HL-60/S4 (cell line): Measurements from ENCODE around the gene SLCO3A1.
"Not testable (repeated sequence)": the region's sequence is repeated elsewhere in the genome, so short reads cannot be mapped to it uniquely, and the experiment has no call there.

Experiments
- in situ Hi-C: fragments of 300-500 bp; cut with MboI; formaldehyde crosslinking; loops from 2 replicates; pipeline ENCODE4 v1.14.3; 2022; ENCODE audit warnings: low sequenced_read_pairs

The SLCO3A1 gene

GRCh38 chr15:91961357-91961756 lies 107.8 kb downstream of the SLCO3A1 start:
- in situ Hi-C loops, result no loop called here

- in situ Hi-C loops, result not testable (repeated sequence)
These were observed 110.2 kb downstream of the SLCO3A1 start for GRCh38 chr15:91963747-91964146.

- in situ Hi-C loops, result no loop called here
These were observed 112.1 kb downstream of the SLCO3A1 start for GRCh38 chr15:91965501-91966193.

DNA sequence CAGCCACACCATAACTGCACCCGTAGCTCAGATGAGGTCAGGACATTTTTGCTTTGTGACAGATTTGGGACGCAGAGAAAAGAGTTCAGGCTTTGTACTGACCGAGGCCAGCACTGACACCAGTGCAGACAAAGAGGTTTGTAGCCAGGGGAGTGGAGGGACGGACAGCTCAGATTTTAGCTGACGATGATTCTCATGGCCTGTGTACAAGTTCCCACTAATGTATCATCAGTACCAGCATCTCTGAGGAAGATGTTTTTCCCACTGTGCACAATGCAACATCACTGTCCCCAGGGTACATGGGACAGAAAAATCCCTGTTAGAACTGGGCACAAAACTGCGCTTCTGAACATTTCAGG lies 112.7 kb downstream of the SLCO3A1 start:
- in situ Hi-C loops, result no loop called here

- in situ Hi-C loops, result no loop called here
These were observed 114.6 kb downstream of the SLCO3A1 start for GRCh38 chr15:91967935-91968606.

DNA sequence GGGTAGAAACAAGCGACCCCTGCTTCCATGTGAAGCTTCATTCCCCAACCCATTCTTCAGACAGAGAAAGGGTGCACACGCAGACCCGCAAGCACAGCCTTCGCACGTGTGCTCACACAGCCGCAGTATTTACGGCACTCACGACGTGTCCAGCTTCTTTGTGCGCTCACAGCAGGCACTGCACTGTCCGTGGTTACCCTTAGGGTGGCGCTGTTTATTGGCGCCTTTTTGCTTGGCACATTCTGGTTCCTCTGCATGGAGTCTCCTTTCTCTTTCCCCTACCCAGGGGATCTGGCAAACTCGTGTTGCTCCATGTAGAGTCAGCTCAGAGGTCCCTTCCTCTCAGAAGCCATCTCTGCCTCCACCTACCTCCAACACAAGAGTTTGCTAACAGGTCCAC lies 115.1 kb downstream of the SLCO3A1 start:
- in situ Hi-C loops, result no loop called here

- in situ Hi-C loops, result no loop called here
These were observed 116.6 kb downstream of the SLCO3A1 start for GRCh38 chr15:91970142-91970541.

- in situ Hi-C loops, result no loop called here
These were observed 120.0 kb downstream of the SLCO3A1 start for GRCh38 chr15:91973481-91973880.

DNA sequence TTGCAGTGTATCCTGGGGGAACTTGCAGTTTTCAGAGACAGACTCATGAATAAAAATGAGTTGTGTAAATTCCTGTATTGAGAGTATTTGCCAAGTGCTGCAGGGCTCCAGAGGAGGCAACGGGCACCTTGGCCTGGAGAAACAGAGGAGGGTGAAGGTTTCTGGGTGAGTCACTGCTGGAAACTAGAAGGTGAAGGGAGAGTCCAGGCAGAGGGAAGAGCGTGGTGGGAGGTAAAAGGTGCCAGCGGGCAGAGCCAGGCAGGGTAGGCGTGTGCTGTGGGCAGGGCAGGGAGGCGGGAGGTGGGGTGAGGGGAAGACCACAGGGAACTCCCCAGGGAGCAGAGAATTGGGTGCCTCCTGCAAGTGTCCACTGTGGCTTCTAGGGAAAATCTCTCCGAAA lies 120.8 kb downstream of the SLCO3A1 start:
- in situ Hi-C loops, result no loop called here

- in situ Hi-C loops, result no loop called here
These were observed 121.9 kb downstream of the SLCO3A1 start for GRCh38 chr15:91975241-91975978.

DNA sequence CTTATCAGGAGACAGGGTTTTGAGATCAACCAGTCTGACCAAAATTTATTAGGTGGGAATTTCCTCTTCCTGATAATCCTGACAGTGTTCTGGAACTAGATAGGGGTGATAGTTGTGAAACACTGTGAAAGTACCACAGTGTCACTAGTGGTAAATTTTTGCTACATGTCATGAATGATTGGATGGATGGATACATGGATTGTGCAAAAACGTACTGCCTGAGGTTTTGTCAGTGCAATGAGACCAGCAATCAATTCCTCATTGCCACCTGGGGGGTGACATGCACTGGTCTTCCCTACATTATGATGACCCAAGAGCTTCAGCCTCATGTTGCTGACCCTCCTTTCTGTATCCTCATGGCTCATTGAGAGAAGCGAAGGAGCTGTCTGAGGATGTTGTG lies 123.5 kb downstream of the SLCO3A1 start:
- in situ Hi-C loops, result no loop called here

DNA sequence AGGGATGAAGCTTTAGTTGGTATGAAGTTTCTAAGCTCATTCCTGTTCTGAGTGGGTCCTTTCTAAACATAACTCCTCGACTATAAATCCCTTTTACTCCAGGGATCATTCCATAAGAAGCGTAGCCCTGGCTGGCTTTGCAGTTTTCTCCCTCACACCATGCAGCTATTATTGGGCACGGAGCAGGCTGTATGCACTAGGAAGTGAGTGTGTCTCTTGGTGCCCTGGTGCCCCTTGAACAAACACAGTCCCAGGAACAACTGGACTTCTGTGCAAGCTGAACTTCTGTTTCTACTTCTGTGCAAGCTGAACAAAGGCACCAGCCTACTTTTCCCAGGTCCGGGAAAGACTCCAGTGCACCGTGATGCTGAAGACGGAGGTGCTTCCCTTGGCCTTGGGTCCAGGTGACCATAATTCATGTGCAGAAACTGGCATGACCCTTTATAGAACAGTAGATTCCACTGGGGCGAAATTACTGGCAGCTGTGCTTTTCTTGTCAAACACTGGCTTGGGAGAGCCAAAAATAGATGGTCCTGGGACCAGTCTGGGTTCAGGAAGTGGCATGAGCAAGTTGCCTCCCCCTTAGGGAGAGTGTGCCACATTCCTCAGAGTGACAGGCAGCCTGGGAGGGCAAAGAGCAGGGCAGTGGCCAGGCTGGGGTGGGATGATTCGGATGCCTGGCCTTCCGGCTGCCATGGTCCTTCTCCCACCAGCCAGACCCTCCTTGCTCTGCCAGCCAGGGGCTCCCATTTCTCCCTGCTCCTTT lies 127.2 kb downstream of the SLCO3A1 start:
- in situ Hi-C loops, result no loop called here

- in situ Hi-C loops, result no loop called here
These were observed 128.6 kb downstream of the SLCO3A1 start for GRCh38 chr15:91981821-91982800.

GRCh38 chr15:91983729-91984340 lies 130.3 kb downstream of the SLCO3A1 start:
- in situ Hi-C loops, result no loop called here

GRCh38 chr15:91985297-91985696 lies 131.8 kb downstream of the SLCO3A1 start:
- in situ Hi-C loops, result no loop called here

DNA sequence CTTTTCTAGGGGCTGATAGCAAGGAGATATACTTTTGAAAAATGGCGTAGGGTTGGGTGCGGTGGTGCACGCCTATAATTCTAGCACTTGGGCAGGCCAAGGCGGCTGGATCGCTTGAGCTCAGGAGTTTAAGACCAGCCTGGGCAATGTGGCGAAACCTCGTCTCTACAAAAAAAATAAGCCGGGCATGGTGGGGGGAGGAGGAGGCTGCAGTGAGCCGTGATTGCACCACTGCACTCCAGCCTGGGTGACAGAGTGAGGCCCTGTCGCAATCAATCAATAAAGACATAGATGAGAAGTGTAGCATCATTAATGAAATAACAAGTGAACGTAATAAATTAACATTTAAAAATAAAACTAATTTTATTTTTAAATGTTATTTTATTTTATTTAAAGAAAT lies 134.6 kb downstream of the SLCO3A1 start:
- in situ Hi-C loops, result no loop called here

DNA sequence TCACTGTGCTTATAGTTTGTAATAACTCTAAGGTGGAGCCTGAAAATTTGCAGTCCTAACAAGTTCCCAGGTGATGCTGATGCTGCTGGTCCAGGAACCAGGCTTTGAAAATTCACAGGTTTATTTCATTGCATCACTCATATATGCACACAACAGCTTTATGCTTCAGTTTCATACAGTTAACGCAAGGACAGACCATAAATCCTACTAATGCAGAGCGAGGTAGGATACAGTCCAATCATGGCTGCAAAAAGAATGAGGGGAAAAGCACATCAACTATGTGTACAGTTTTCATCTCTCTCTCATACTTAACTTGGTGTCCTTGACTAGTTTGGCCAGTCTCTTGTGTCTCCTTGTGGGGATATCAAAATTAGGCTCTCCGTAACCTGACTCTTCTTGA lies 135.1 kb downstream of the SLCO3A1 start:
- in situ Hi-C loops, result no loop called here

- in situ Hi-C loops, result no loop called here
These were observed 136.3 kb downstream of the SLCO3A1 start for GRCh38 chr15:91989821-91990220.

DNA sequence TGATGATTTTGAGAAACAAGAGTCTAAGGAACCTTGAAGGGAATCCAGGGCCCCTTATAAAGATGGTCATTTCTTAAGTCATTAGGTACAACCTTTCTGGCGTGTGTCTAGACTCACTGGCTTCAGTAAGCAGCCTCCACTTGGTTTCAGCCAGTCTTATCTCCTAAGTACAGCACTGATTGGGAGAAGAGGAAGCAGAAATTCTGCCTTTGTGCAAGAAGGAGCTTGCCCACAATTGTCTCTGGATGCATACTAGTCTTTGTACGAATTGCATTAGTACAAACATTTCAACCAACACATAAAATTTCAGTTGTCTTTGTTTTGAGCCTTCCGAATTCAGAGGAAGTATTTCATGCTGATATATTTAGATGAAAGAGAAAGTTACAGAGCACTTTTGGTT lies 139.4 kb downstream of the SLCO3A1 start:
- in situ Hi-C loops, result no loop called here

GRCh38 chr15:91995146-91995545 lies 141.6 kb downstream of the SLCO3A1 start:
- in situ Hi-C loops, result no loop called here
